ENCODE results near the gene NTN1. TPM values are rescaled to one million over a fixed set of nuclear protein-coding genes. Genes with fewer than 3 reads are reported as not detected.

The NTN1 gene
- total and polyA plus RNA-seq, 8 donors = 2.0 to 12.9 (median 9.0) TPM

- no peak for TF ChIP-seq CTCF (IDR thresholded peaks at IDR 0.05)
- ATAC-seq (no peak), DNase-seq (no peak)
- Histone ChIP-seq H3K36me3 (no peaks in the 10 kb centered on the region), H3K27ac (no peak overlapping the region), H3K27me3 (no peaks in the 10 kb centered on the region), H3K9me3 (no peaks in the 10 kb centered on the region), H3K4me1 (no peaks in the 10 kb centered on the region), H3K4me3 (no peak overlapping the region)
- intact Hi-C loops (cut with DNase I) = no loop called here
Observed at GRCh38 chr17:9055281-9055680, 34.0 kb downstream of the NTN1 start.

- H3K4me1 ChIP-seq = no peaks in the 10 kb centered on the region
- H3K36me3 ChIP-seq = no peaks in the 10 kb centered on the region
- H3K27ac ChIP-seq = no peak overlapping the region
- H3K4me3 ChIP-seq = no peak overlapping the region
- no peaks in the 10 kb centered on the region for H3K27me3 ChIP-seq
- no peak for DNase-seq
- TF ChIP-seq CTCF (IDR thresholded peaks at IDR 0.05) = no peak
- intact Hi-C loops (cut with DNase I) = no loop called here
- no peaks in the 10 kb centered on the region for H3K9me3 ChIP-seq
- ATAC-seq = no peak
Observed at GRCh38 chr17:9056566-9056965, 35.3 kb downstream of the NTN1 start.

GRCh38 chr17:9057310-9057709 is 36.0 kb downstream of the NTN1 start:
- Histone ChIP-seq H3K4me1 (no peaks in the 10 kb centered on the region), H3K36me3 (no peaks in the 10 kb centered on the region), H3K9me3 (no peaks in the 10 kb centered on the region), H3K27ac (no peak overlapping the region), H3K4me3 (no peak overlapping the region), H3K27me3 (no peaks in the 10 kb centered on the region)
- no peak for DNase-seq
- TF ChIP-seq CTCF (IDR thresholded peaks at IDR 0.05) = no peak
- no peak for ATAC-seq
- intact Hi-C loops (cut with DNase I) = no loop called here

- intact Hi-C loops (cut with DNase I) = no loop called here
- DNase-seq = no peak
- no peaks in the 10 kb centered on the region for H3K27me3 ChIP-seq
- H3K4me3 ChIP-seq = no peak overlapping the region
- H3K27ac ChIP-seq = no peak overlapping the region
- no peaks in the 10 kb centered on the region for H3K9me3 ChIP-seq
- ATAC-seq = no peak
- no peaks in the 10 kb centered on the region for H3K36me3 ChIP-seq
- no peaks in the 10 kb centered on the region for H3K4me1 ChIP-seq
- no peak for TF ChIP-seq CTCF (IDR thresholded peaks at IDR 0.05)
Observed at GRCh38 chr17:9062399-9062902, 41.1 kb downstream of the NTN1 start.

- intact Hi-C loops (cut with DNase I) = no loop called here
- H3K27ac ChIP-seq = no peak overlapping the region
- DNase-seq = no peak
- H3K27me3 ChIP-seq = no peaks in the 10 kb centered on the region
- TF ChIP-seq CTCF (IDR thresholded peaks at IDR 0.05) = no peak
- ATAC-seq = no peak
- no peak overlapping the region for H3K4me3 ChIP-seq
- no peaks in the 10 kb centered on the region for H3K36me3 ChIP-seq
- no peaks in the 10 kb centered on the region for H3K9me3 ChIP-seq
- no peaks in the 10 kb centered on the region for H3K4me1 ChIP-seq
Observed at GRCh38 chr17:9064311-9064834, 43.1 kb downstream of the NTN1 start.
